Astrocyte (in vitro differentiated cells and primary cell): ENCODE results near the gene CFL1. TPM values are rescaled to one million over a fixed set of nuclear protein-coding genes. Genes with fewer than 3 reads are reported as not detected.

Source experiments
- DNase-seq: peaks from one replicate; pipeline ENCODE4 v3.0.0-alpha.2; 2010; ENCODE audit warnings: low read depth
- FAIRE-seq: peaks from 2 replicates; lab custom pipeline; 2011; peaks lifted over from hg19 to GRCh38; lab: Jason Lieb, UNC
- H2AFZ ChIP-seq: 2 replicates; pipeline ENCODE4 v1.6.0; 2012; ENCODE audit warnings: low read depth, low read length, inconsistent platforms
- H3K27ac ChIP-seq: 2 replicates; pipeline ENCODE4 v1.5.1; 2011; ENCODE audit warnings: low read depth, low read length, inconsistent platforms
- H3K27me3 ChIP-seq: 2 replicates; pipeline ENCODE4 v1.6.0; 2011; ENCODE audit warnings: low read length, inconsistent platforms; ENCODE audit not compliant: insufficient read depth
- H3K36me3 ChIP-seq: 2 replicates; pipeline ENCODE4 v1.5.1; 2011; ENCODE audit warnings: low read length, inconsistent platforms; ENCODE audit not compliant: insufficient read depth
- H3K4me1 ChIP-seq: 2 replicates; pipeline ENCODE4 v1.5.1; 2011; ENCODE audit warnings: low read length, inconsistent platforms; ENCODE audit not compliant: insufficient read depth
- H3K4me2 ChIP-seq: 2 replicates; pipeline ENCODE4 v1.6.0; 2012; ENCODE audit warnings: low read length, inconsistent platforms
- H3K4me3 ChIP-seq: 2 replicates; pipeline ENCODE4 v1.5.1; 2011; ENCODE audit warnings: low read depth, mild to moderate bottlenecking, low read length, inconsistent platforms; ENCODE audit not compliant: insufficient read depth
- H3K79me2 ChIP-seq: 2 replicates; pipeline ENCODE4 v1.6.0; 2012; ENCODE audit warnings: mild to moderate bottlenecking, low read length, inconsistent platforms; ENCODE audit not compliant: insufficient read depth
- H3K9ac ChIP-seq: 2 replicates; pipeline ENCODE4 v1.6.0; 2012; ENCODE audit warnings: mild to moderate bottlenecking, low read length, inconsistent platforms
- H3K9me3 ChIP-seq: 2 replicates; pipeline ENCODE4 v1.5.1; 2012; ENCODE audit warnings: low read depth, mild to moderate bottlenecking, low read length, inconsistent platforms; ENCODE audit not compliant: insufficient read depth
- H4K20me1 ChIP-seq: 2 replicates; pipeline ENCODE4 v1.6.0; 2012; ENCODE audit warnings: low read length, inconsistent platforms; ENCODE audit not compliant: insufficient read depth
- H3K27ac Mint-ChIP-seq: one replicate; pipeline ENCODE4 v1.8.0; 2021; ENCODE audit warnings: mild to moderate bottlenecking, mixed read lengths; ENCODE audit not compliant: unreplicated experiment
- H3K27me3 Mint-ChIP-seq: one replicate; pipeline ENCODE4 v1.8.0; 2021; ENCODE audit warnings: low read depth, mixed read lengths; ENCODE audit not compliant: unreplicated experiment
- H3K36me3 Mint-ChIP-seq: one replicate; pipeline ENCODE4 v1.8.0; 2021; ENCODE audit warnings: low read depth, mixed read lengths; ENCODE audit not compliant: unreplicated experiment
- H3K4me1 Mint-ChIP-seq: one replicate; pipeline ENCODE4 v1.8.0; 2021; ENCODE audit warnings: low read depth, mixed read lengths; ENCODE audit not compliant: unreplicated experiment
- H3K4me3 Mint-ChIP-seq: one replicate; pipeline ENCODE4 v1.8.0; 2021; ENCODE audit warnings: mild to moderate bottlenecking, moderate library complexity, mixed read lengths; ENCODE audit not compliant: unreplicated experiment
- H3K9me3 Mint-ChIP-seq: one replicate; pipeline ENCODE4 v1.8.0; 2021; ENCODE audit warnings: mild to moderate bottlenecking, mixed read lengths; ENCODE audit not compliant: unreplicated experiment
- CTCF ChIP-seq: IDR thresholded peaks from 2 replicates; pipeline ENCODE4 v1.5.1; 2011; ENCODE audit warnings: low read depth, mild to moderate bottlenecking, inconsistent platforms, low read length, moderate library complexity; ENCODE audit not compliant: insufficient read depth
- EZH2 ChIP-seq: IDR thresholded peaks from 2 replicates; pipeline ENCODE4 v1.6.1; 2012; ENCODE audit warnings: mild to moderate bottlenecking, low read length, inconsistent platforms; ENCODE audit not compliant: insufficient read depth
- total RNA-seq: library from RNA; stranded (reverse); gene quantifications from 2 replicates; pipeline ENCODE4 v1.2.1, GENCODE V29; 2021

The CFL1 gene
- total RNA-seq, 1 donor from 2014 or later, result 1,931 TPM

- H3K4me1 ChIP-seq, result no peaks in the 10 kb centered on the region
- no peak for TF ChIP-seq CTCF
- no peak for TF ChIP-seq EZH2
- H3K27me3 Mint-ChIP-seq, result peaks cover 4% of the 10 kb centered on the region
- H2AFZ ChIP-seq, result no peak overlapping the region
- H3K27ac ChIP-seq, result no peak overlapping the region
- no peak for FAIRE-seq
- H3K4me3 Mint-ChIP-seq, result no peak overlapping the region
- DNase-seq, result no peak
- H3K27me3 ChIP-seq, result no peaks in the 10 kb centered on the region
- H3K9me3 Mint-ChIP-seq, result no peaks in the 10 kb centered on the region
- H3K4me3 ChIP-seq, result no peak overlapping the region
- no peak overlapping the region for H3K9ac ChIP-seq
- H3K36me3 Mint-ChIP-seq, result peaks cover 16% of the 10 kb centered on the region
- peaks cover 3% of the 10 kb centered on the region for H3K36me3 ChIP-seq
- H4K20me1 ChIP-seq, result peaks cover 23% of the 10 kb centered on the region
- peaks cover 12% of the 10 kb centered on the region for H3K4me1 Mint-ChIP-seq
- H3K4me2 ChIP-seq, result no peak overlapping the region
- H3K79me2 ChIP-seq, result no peaks in the 10 kb centered on the region
- H3K27ac Mint-ChIP-seq, result no peak overlapping the region
- no peaks in the 10 kb centered on the region for H3K9me3 ChIP-seq
Observed at GRCh38 chr11:65847746-65848145, 10.2 kb downstream of the CFL1 start.

GRCh38 chr11:65844231-65844872 is 13.6 kb downstream of the CFL1 start:
- Histone ChIP-seq H3K27ac (no peak overlapping the region), H3K4me3 (no peak overlapping the region), H4K20me1 (no peaks in the 10 kb centered on the region), H3K9ac (no peak overlapping the region), H3K27me3 (no peaks in the 10 kb centered on the region), H3K36me3 (no peaks in the 10 kb centered on the region), H3K4me1 (no peaks in the 10 kb centered on the region), H2AFZ (no peak overlapping the region), H3K79me2 (no peaks in the 10 kb centered on the region), H3K4me2 (no peak overlapping the region), H3K9me3 (no peaks in the 10 kb centered on the region)
- H3K27ac Mint-ChIP-seq, result no peak overlapping the region
- H3K9me3 Mint-ChIP-seq, result no peaks in the 10 kb centered on the region
- H3K36me3 Mint-ChIP-seq, result peaks cover 3% of the 10 kb centered on the region
- no peak for TF ChIP-seq EZH2
- TF ChIP-seq CTCF, result no peak
- H3K4me1 Mint-ChIP-seq, result no peaks in the 10 kb centered on the region
- H3K4me3 Mint-ChIP-seq, result no peak overlapping the region
- peaks cover 4% of the 10 kb centered on the region for H3K27me3 Mint-ChIP-seq
- DNase-seq, result no peak
- FAIRE-seq, result no peak

GRCh38 chr11:65843811-65844210 is 14.2 kb downstream of the CFL1 start:
- H3K4me1 ChIP-seq, result no peaks in the 10 kb centered on the region
- no peaks in the 10 kb centered on the region for H4K20me1 ChIP-seq
- TF ChIP-seq CTCF (no peak), EZH2 (no peak)
- H3K4me3 Mint-ChIP-seq, result no peak overlapping the region
- no peak for FAIRE-seq
- H3K9ac ChIP-seq, result no peak overlapping the region
- peaks cover 4% of the 10 kb centered on the region for H3K27me3 Mint-ChIP-seq
- no peaks in the 10 kb centered on the region for H3K27me3 ChIP-seq
- no peak overlapping the region for H3K27ac ChIP-seq
- no peaks in the 10 kb centered on the region for H3K4me1 Mint-ChIP-seq
- H3K9me3 ChIP-seq, result no peaks in the 10 kb centered on the region
- H3K4me2 ChIP-seq, result no peak overlapping the region
- H3K36me3 ChIP-seq, result no peaks in the 10 kb centered on the region
- peaks cover 3% of the 10 kb centered on the region for H3K36me3 Mint-ChIP-seq
- H3K9me3 Mint-ChIP-seq, result no peaks in the 10 kb centered on the region
- H3K4me3 ChIP-seq, result no peak overlapping the region
- DNase-seq, result no peak
- H2AFZ ChIP-seq, result no peak overlapping the region
- H3K27ac Mint-ChIP-seq, result no peak overlapping the region
- no peaks in the 10 kb centered on the region for H3K79me2 ChIP-seq
